HepG2 (cell line): ENCODE results near the gene NBPF11. TPM values are rescaled to one million over a fixed set of nuclear protein-coding genes. Genes with fewer than 3 reads are reported as not detected.

ENCODE experiments used
- ELF1 ChIP-seq: sonication (generic); formaldehyde crosslinking; IDR thresholded peaks from 2 replicates; pipeline ENCODE4 v1.4.0; 2020; ENCODE audit warnings: missing genetic modification reagents
- ETV5 ChIP-seq: IDR thresholded peaks from 2 replicates; pipeline ENCODE4 v1.6.1; 2018; ENCODE audit warnings: missing biosample characterization, missing genetic modification reagents, inconsistent platforms, borderline replicate concordance
- GABPB1 ChIP-seq: IDR thresholded peaks from 2 replicates; pipeline ENCODE4 v1.6.1; 2016; ENCODE audit warnings: mild to moderate bottlenecking, missing genetic modification reagents, moderate library complexity, missing compliant biosample characterization
- GATAD1 ChIP-seq: IDR thresholded peaks from 2 replicates; pipeline ENCODE4 v1.6.1; 2016; ENCODE audit warnings: missing genetic modification reagents, missing compliant biosample characterization
- HOXA3 ChIP-seq: sonication (generic); formaldehyde crosslinking; IDR thresholded peaks from 2 replicates; pipeline ENCODE4 v1.5.0; 2020; ENCODE audit warnings: missing genetic modification reagents
- KAT8 ChIP-seq: IDR thresholded peaks from 2 replicates; pipeline ENCODE4 v1.6.1; 2016; ENCODE audit warnings: missing genetic modification reagents, missing compliant biosample characterization
- KLF16 ChIP-seq, 2 experiments: sonication (generic) in 1 of 2; formaldehyde crosslinking in 1 of 2; IDR thresholded peaks; 2 replicates each; pipeline versions ENCODE4 v1.6.1 to v1.8.0; 2016 to 2023; ENCODE audit warnings: missing genetic modification reagents in 2 of 2, missing compliant biosample characterization in 1 of 2
- KLF9 ChIP-seq: IDR thresholded peaks from 2 replicates; pipeline ENCODE4 v1.6.1; 2016; ENCODE audit warnings: low read depth
- PHF20 ChIP-seq: sonication (generic); formaldehyde crosslinking; IDR thresholded peaks from 2 replicates; pipeline ENCODE4 v1.5.0; 2020; ENCODE audit warnings: mild to moderate bottlenecking, missing genetic modification reagents
- PHF8 ChIP-seq: sonication (generic); formaldehyde crosslinking; IDR thresholded peaks from 2 replicates; pipeline ENCODE4 v1.5.0; 2020; ENCODE audit warnings: missing genetic modification reagents
- POLR2A ChIP-seq, 2 experiments: IDR thresholded peaks; 2 replicates each; pipeline ENCODE4 v1.6.1; 2011; ENCODE audit warnings: low read depth in 2 of 2, low read length in 2 of 2, mild to moderate bottlenecking in 1 of 2, moderate library complexity in 1 of 2; ENCODE audit not compliant: insufficient read depth in 1 of 2
- POLR2AphosphoS5 ChIP-seq: IDR thresholded peaks from 2 replicates; pipeline ENCODE4 v1.6.1; 2012; ENCODE audit warnings: low read depth, low read length
- POLR2G ChIP-seq: fragments of 200-400 bp; formaldehyde crosslinking; IDR thresholded peaks from 2 replicates; pipeline ENCODE4 v1.6.1; 2018; ENCODE audit warnings: mild to moderate bottlenecking, low read depth, low read length, moderate library complexity
- RBFOX2 ChIP-seq: fragments of 200-400 bp; formaldehyde crosslinking; IDR thresholded peaks from 2 replicates; pipeline ENCODE4 v1.6.1; 2017; ENCODE audit warnings: low read depth, mild to moderate bottlenecking, low read length
- SAP130 ChIP-seq: IDR thresholded peaks from 2 replicates; pipeline ENCODE4 v1.6.1; 2016; ENCODE audit warnings: low read depth
- YEATS4 ChIP-seq: sonication (generic); formaldehyde crosslinking; IDR thresholded peaks from 2 replicates; pipeline ENCODE4 v1.4.0; 2020; ENCODE audit warnings: missing genetic modification reagents, borderline replicate concordance
- ZFAT ChIP-seq: sonication (generic); formaldehyde crosslinking; conservative IDR thresholded peaks from 2 replicates; pipeline ENCODE4 v1.8.1; 2023; ENCODE audit warnings: missing genetic modification reagents, inconsistent platforms
- ZFX ChIP-seq: sonication (generic); formaldehyde crosslinking; IDR thresholded peaks from 2 replicates; pipeline ENCODE4 v1.4.0; 2020; ENCODE audit warnings: mild to moderate bottlenecking, low read depth, missing genetic modification reagents, moderate library complexity
- polyA plus RNA-seq, 8 experiments: library from polyadenylated mRNA; depleted of rRNA in 3 of 8; stranded (reverse) in 7 of 8; unstranded in 1 of 8; fragments of >200 nt; fragmentation: Illumina TruSeq in 4 of 8; extraction: Trizol in 4 of 8; gene quantifications; 2 replicates each; pipeline versions ENCODE4 v1.2.1 to v1.2.3, GENCODE V29; 2011 to 2016; ENCODE audit warnings: low read depth in 4 of 8, missing spikeins in 1 of 8, mixed read lengths in 1 of 8; ENCODE audit not compliant: insufficient read depth in 1 of 8
- total RNA-seq, 5 experiments: library from RNA; depleted of rRNA; stranded (reverse); fragments of >200 nt; fragmentation: Illumina TruSeq; extraction: Trizol; gene quantifications; 2 replicates each; pipeline ENCODE4 v1.2.3, GENCODE V29; 2016; ENCODE audit warnings: low read depth in 1 of 5
- TF ChIP-seq, protein P1 (sequence below): sonication (generic); formaldehyde crosslinking; IDR thresholded peaks from 2 replicates; pipeline ENCODE4 v1.4.0; 2020; ENCODE audit warnings: missing genetic modification reagents, borderline replicate concordance
- TF ChIP-seq, protein P2 (sequence below): sonication (generic); formaldehyde crosslinking; IDR thresholded peaks from 2 replicates; pipeline ENCODE4 v1.8.1; 2023; ENCODE audit warnings: mild to moderate bottlenecking, moderate library complexity, missing genetic modification reagents
- TF ChIP-seq, protein P3 (sequence below): sonication (generic); formaldehyde crosslinking; IDR thresholded peaks from 2 replicates; pipeline ENCODE4 v1.4.0; 2020; ENCODE audit warnings: missing genetic modification reagents
- TF ChIP-seq, protein P4 (sequence below): sonication (generic); formaldehyde crosslinking; IDR thresholded peaks from 2 replicates; pipeline ENCODE4 v1.4.0; 2020; ENCODE audit warnings: mild to moderate bottlenecking, missing genetic modification reagents

NBPF11 gene
- total and polyA plus RNA-seq, 2 of the 13 experiments (the other 11 are each of a cell fraction or from before 2014, with no cell fraction given) = 5.0 to 8.1 TPM

DNA sequence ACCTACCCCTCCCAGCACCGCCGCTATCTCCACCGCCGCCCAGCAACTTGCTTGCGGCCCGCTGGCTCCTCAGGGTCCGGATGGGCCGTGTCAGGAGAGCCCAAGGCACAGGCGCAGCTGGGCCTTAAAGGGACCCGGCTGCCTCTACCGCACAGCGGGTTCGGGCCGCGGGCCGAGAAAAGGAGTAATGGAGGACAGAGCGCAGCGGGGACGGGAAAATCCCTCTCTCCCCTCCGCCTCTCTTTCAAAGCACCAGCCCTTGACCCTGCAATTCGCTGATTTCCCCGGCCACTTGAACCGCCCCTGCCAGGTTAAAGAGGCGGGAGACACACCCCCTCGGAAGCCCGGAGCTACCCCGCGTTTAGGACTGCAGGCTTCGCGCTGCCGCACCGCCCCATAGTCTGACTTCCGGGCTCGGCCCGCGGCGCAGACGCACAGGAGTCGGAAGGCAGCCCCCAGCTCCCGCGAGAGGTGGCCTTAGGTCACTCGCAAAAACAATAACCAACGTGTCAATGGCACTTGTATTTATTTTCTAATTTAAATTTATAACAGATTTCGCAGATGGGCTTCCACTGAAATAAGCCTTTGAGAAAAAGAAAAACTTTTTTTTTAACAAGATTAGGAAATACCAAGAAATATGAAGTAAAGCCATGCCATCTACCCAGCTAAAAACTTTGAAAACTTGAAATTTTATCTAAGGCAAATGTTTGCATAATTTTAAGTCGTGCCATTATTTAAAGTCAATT is at the start of gene NBPF11 (continued):
- TF ChIP-seq, protein P1, sequence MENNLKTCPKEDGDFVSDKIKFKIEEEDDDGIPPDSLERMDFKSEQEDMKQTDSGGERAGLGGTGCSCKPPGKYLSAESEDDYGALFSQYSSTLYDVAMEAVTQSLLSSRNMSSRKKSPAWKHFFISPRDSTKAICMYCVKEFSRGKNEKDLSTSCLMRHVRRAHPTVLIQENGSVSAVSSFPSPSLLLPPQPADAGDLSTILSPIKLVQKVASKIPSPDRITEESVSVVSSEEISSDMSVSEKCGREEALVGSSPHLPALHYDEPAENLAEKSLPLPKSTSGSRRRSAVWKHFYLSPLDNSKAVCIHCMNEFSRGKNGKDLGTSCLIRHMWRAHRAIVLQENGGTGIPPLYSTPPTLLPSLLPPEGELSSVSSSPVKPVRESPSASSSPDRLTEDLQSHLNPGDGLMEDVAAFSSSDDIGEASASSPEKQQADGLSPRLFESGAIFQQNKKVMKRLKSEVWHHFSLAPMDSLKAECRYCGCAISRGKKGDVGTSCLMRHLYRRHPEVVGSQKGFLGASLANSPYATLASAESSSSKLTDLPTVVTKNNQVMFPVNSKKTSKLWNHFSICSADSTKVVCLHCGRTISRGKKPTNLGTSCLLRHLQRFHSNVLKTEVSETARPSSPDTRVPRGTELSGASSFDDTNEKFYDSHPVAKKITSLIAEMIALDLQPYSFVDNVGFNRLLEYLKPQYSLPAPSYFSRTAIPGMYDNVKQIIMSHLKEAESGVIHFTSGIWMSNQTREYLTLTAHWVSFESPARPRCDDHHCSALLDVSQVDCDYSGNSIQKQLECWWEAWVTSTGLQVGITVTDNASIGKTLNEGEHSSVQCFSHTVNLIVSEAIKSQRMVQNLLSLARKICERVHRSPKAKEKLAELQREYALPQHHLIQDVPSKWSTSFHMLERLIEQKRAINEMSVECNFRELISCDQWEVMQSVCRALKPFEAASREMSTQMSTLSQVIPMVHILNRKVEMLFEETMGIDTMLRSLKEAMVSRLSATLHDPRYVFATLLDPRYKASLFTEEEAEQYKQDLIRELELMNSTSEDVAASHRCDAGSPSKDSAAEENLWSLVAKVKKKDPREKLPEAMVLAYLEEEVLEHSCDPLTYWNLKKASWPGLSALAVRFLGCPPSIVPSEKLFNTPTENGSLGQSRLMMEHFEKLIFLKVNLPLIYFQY (CRISPR knock-in tag) = 0 out of 2 replicates have a peak, but pooled peaks have one; percentile 27
- peak; percentile 82 for TF ChIP-seq PHF8
- 0 out of 4 replicates have a peak, but pooled peaks have one; percentile 36 to 50 for TF ChIP-seq POLR2A (IDR thresholded peaks at IDR 0.05; ENCODE audit: insufficient read depth in 1 of 2, low read depth in 2 of 2, low read length in 2 of 2)
- peak; percentile 62; the same call in 1 of the 2 replicates for TF ChIP-seq GATAD1
- 0 out of 2 replicates have a peak, but pooled peaks have one; percentile 46 for TF ChIP-seq ZFAT (CRISPR knock-in tag)
- TF ChIP-seq ELF1 (CRISPR knock-in tag) = peak; percentile 88
- TF ChIP-seq POLR2G = peak; percentile 48; the same call in 1 of the 2 replicates
- TF ChIP-seq, protein P2, sequence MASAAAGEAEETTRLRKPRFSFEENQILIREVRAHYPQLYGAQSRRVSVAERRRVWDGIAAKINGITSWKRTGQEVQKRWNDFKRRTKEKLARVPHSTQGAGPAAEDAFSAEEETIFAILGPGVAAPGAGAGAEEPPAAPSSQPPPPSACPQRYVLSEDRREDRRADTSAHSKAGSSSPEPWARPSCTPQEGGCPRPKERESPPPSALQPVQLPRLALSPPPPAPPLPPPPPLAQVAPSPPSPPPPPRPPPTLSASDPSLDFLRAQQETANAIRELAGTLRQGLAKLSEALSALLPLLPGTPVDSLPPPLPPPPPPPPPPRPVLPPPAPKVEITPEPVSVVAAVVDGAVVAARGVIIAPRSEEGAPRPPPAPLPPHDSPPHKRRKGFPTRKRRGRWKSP (CRISPR knock-in tag) = 0 out of 2 replicates have a peak, but pooled peaks have one; percentile 38
- TF ChIP-seq POLR2AphosphoS5 = peak; percentile 26; the same call in 1 of the 2 replicates
- peak; percentile 50 for TF ChIP-seq RBFOX2
- TF ChIP-seq HOXA3 (CRISPR knock-in tag) = peak; percentile 16; the same call in 1 of the 2 replicates
- TF ChIP-seq, protein P3, sequence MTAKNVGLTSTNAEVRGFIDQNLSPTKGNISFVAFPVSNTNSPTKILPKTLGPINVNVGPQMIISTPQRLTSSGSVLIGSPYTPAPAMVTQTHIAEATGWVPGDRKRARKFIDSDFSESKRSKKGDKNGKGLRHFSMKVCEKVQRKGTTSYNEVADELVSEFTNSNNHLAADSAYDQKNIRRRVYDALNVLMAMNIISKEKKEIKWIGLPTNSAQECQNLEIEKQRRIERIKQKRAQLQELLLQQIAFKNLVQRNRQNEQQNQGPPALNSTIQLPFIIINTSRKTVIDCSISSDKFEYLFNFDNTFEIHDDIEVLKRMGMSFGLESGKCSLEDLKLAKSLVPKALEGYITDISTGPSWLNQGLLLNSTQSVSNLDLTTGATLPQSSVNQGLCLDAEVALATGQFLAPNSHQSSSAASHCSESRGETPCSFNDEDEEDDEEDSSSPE (CRISPR knock-in tag) = peak; percentile 58; the same call in 1 of the 2 replicates
- TF ChIP-seq ETV5 (CRISPR knock-in tag) = peak; percentile 29; the same call in 1 of the 2 replicates
- peak; percentile 48 for TF ChIP-seq PHF20
- peak; percentile 68 for TF ChIP-seq ZFX (CRISPR knock-in tag)
- TF ChIP-seq KLF16 (CRISPR knock-in tag; IDR thresholded peaks at IDR 0.05) = peak in 1 of 2 experiments; percentile 15; a peak in 1 of 4 replicates
- peak; percentile 43; the same call in 1 of the 2 replicates for TF ChIP-seq YEATS4 (CRISPR knock-in tag)
- TF ChIP-seq SAP130 (CRISPR knock-in tag) = peak; percentile 74
- TF ChIP-seq KAT8 (CRISPR knock-in tag) = peak; percentile 59; the same call in 1 of the 2 replicates
- TF ChIP-seq, protein P4, sequence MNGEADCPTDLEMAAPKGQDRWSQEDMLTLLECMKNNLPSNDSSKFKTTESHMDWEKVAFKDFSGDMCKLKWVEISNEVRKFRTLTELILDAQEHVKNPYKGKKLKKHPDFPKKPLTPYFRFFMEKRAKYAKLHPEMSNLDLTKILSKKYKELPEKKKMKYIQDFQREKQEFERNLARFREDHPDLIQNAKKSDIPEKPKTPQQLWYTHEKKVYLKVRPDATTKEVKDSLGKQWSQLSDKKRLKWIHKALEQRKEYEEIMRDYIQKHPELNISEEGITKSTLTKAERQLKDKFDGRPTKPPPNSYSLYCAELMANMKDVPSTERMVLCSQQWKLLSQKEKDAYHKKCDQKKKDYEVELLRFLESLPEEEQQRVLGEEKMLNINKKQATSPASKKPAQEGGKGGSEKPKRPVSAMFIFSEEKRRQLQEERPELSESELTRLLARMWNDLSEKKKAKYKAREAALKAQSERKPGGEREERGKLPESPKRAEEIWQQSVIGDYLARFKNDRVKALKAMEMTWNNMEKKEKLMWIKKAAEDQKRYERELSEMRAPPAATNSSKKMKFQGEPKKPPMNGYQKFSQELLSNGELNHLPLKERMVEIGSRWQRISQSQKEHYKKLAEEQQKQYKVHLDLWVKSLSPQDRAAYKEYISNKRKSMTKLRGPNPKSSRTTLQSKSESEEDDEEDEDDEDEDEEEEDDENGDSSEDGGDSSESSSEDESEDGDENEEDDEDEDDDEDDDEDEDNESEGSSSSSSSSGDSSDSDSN (CRISPR knock-in tag) = peak; percentile 60; the same call in 1 of the 2 replicates
- TF ChIP-seq GABPB1 = peak; percentile 86
- TF ChIP-seq KLF9 (CRISPR knock-in tag) = peak; percentile 92
